GM19397 (cell line): Measurements from ENCODE around the gene GTPBP3.
"Not testable (repeated sequence)": the region's sequence is repeated elsewhere in the genome, so short reads cannot be mapped to it uniquely, and the experiment has no call there.

Experiments
- ATAC-seq: cut with Tn5 transposase; IDR thresholded peaks from one replicate; pipeline ENCODE4 v1.9.1; 2021; ENCODE audit warnings: mild to moderate bottlenecking, moderate library complexity; ENCODE audit not compliant: unreplicated experiment

Gene GTPBP3

GRCh38 chr19:17341386-17341785, 4.0 kb downstream of the GTPBP3 start:
- ATAC-seq = no peak

GRCh38 chr19:17341845-17342244, 4.5 kb downstream of the GTPBP3 start:
- ATAC-seq = no peak

GRCh38 chr19:17346109-17346671, 8.8 kb downstream of the GTPBP3 start:
- no peak for ATAC-seq

DNA sequence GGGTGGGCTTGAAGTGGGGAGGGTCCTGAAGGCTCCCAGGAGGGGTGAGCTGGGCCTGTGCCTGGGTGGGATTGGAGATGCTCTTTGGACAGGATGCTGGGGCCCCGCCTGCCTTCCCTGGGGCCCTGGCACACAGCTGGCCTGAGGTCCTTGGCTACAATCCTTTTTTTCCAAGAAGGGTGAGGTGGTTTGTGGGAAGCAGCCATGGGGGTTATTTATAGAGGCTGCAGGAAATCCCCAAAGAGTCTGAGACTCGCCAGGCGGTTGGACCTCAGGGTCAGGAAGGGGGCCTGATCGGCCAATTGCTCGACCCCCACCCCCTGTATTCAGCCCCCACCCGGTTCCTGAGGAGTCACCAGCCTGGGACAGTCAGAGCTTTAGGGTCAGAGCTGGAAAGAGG, 10.0 kb downstream of the GTPBP3 start:
- no peak for ATAC-seq

GRCh38 chr19:17347877-17348276, 10.5 kb downstream of the GTPBP3 start:
- ATAC-seq = no peak

DNA sequence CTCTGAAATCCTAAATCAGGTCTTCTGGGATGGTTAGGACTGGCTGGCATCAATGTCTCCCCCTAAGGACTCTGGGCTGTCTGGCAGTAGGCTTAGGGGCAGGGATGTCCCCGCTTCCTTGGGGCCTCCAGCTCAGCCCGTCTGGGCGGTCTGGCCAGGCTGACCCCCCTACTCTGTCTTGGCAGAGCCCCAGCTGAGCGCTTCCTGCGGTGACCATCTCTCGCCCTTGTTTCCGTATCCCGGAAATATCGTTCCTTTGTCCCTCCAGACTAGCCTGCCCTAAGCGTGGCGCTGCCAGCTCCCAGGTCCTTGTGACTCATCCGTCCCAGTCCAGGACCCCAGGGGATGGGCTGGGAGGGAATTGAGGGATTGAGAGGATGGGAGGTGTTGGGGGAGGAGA, 11.3 kb downstream of the GTPBP3 start:
- ATAC-seq = no peak

- ATAC-seq = no peak
These were observed 14.6 kb downstream of the GTPBP3 start for GRCh38 chr19:17351815-17352435.

DNA sequence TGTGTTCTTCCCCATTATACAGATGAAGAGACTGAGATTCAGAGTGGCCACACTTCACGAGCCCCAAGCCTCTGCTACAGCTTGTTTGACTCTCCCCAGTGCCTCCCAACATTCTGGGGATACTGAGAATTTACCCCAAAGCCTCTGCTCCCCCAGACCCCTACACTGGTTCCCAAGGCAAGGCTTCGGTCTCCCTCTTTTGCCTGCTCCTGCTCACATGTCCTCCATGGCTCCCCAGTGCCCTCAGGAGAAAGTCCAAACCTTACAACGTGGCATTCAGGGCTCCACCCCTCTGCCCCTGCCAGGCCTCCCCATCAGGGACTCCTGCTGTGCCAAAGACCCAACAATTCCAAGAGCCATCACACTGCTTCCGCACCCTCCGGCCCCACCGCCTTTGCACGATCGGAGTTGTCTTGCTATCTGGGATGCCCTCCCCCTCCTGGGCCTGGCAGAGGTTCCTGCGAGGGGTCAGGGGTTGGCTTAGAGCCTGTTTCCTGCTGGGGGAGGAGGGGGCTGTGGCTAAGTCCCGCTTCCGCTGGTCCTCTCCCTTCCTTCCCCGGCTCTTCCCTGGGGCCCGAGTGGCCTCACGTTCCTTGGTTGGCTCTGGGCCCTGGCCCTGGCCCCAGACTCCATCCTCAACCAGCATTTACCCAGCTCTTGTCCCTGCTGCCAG, 15.4 kb downstream of the GTPBP3 start:
- no peak for ATAC-seq

GRCh38 chr19:17353386-17353785, 16.0 kb downstream of the GTPBP3 start:
- no peak for ATAC-seq

- ATAC-seq = no peak
These were observed 19.8 kb downstream of the GTPBP3 start for GRCh38 chr19:17357078-17357666.

DNA sequence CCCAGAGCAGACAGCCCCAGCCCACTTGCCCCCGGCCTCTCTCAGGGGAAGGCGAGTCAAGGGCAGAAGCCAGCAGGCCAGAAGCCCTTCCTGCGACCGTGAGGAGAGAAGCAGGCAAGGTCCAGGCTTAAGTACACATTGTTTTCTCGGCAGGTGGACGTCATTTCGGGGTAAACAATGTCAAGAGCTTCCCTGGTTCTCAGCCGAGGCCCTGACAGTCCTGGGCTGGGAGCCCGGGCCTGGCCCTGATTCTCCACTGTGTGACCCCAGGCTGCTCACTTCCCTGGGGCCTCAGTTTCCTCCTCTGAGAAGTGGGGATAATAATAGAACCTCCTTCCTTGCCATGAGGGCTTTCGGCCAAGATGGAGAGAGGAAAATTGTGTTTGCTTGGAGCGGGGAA, 20.4 kb downstream of the GTPBP3 start:
- no peak for ATAC-seq

DNA sequence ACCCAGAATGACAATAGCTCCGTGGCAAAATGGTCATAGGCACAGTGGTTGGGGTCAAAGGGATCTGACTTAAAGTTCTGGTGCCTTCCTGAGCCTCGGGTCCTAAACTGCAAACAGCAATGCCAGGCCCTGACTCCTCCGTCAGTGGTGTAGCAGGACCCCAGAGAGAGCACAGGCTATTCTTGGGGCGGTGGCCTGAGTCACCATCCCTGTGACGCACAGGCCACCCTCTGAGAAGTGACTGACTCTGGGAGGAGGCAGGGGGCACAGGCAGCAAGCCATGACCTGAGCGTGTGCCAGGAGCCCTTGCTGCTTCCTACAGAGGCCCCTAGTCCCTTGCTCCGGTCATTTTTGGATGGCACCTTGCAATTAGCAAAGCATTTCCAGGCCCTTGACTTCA, 21.0 kb downstream of the GTPBP3 start:
- ATAC-seq = no peak

DNA sequence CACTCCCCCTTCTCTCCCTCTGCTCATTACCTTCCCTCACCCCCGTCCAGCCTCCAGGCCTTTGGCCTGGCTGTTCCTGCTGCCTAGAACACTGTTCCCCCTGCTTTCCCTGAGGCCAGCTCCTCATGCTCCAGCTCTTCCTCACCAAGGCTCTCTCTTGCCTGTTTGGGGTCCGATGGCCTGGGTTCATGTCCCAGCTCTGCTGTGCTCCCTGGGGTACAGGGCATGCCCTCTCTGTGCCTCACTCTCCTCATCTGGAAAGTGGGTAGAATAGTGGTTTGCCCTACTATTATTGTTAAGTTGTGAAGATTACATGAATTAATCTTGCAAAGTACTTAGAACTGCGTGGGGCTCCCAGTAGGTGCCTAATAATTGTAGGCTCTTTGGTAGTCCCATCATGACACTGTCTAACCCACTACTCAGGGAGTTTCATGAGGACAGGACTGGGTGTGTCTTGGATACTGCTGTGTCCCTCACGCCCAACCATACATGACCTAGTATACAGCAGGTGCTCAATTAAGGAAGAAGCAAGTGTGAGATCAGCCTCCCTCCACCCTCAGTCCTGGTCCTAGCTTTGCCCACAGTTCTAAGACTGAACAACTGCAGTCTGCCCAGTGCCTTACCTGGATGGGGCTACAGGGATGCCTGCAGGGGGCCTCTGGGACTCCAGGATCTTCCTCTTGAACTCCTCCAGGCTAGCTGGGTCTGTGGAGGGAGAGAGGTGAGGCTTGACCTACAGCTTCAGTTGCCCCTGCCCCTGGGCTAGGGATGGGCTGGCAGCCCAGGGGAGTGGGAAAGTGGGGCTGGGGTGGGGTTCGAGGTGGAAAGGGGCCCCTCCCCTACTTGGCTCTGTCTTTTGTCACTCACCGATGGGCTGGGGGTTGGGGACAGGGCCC, 22.8 kb downstream of the GTPBP3 start:
- no peak for ATAC-seq

GRCh38 chr19:17363852-17364605, 26.7 kb downstream of the GTPBP3 start:
- ATAC-seq = not testable (repeated sequence)

- no peak for ATAC-seq
These were observed 28.0 kb downstream of the GTPBP3 start for GRCh38 chr19:17365361-17365760.

DNA sequence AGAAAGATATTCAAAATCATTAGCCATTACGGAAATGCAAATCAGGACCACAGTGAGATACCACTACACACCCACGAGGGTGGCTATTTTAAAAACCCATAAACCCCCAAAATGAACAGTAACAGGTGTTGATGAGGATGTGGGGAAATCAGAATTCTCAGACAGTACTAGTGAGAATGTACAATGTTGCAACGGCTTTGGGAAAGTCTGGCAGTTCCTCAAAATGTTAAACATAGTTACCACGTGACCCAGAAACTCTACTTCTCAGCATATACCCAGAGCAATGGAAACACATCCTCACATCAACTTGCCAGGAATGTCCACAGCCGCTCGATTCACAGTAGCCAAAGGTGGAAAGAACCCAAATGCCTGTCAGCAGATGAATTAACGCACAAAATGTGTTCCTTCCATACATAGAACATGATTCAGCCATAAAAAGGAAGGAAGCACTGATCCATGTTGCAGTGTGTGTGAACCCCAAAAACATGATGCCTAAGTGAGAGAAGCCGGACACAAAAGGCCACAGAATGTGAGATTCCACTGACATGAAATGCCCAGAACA, 32.8 kb downstream of the GTPBP3 start:
- peak; percentile 69 for ATAC-seq

- no peak for ATAC-seq
These were observed 39.7 kb downstream of the GTPBP3 start, which contains the start of gene PLVAP for GRCh38 chr19:17376935-17377600. TSS of gene PLVAP (minus strand) at chr19:17377342. CDS start at chr19:17377288, 54 bp downstream.

- no peak for ATAC-seq
These were observed 40.9 kb downstream of the GTPBP3 start for GRCh38 chr19:17378271-17378670.

- no peak for ATAC-seq
These were observed 41.9 kb downstream of the GTPBP3 start for GRCh38 chr19:17379221-17379631.
